Testis (tissue), 2 donors: ENCODE data around the gene CST11.

Experiments
- CTCF ChIP-seq, 3 experiments: fragments of 450-650 bp in 2 of 3; fragments of 200-600 bp in 1 of 3; sonication (generic) in 1 of 3; IDR thresholded peaks; one replicate each; pipeline ENCODE4 v1.5.1; 2016 to 2019; ENCODE audit warnings: antibody characterized with exemption in 3 of 3, mild to moderate bottlenecking in 2 of 3, moderate library complexity in 1 of 3
- POLR2A ChIP-seq: fragments of 450-650 bp; IDR thresholded peaks from one replicate; pipeline ENCODE4 v1.6.1; 2017; ENCODE audit warnings: antibody characterized with exemption, mild to moderate bottlenecking, moderate library complexity

GRCh38 chr20:23456873-23457272, 4.2 kb upstream of the CST11 start:
- TF ChIP-seq CTCF (IDR thresholded peaks at IDR 0.05) (no peak), POLR2A (no peak)
